ENCODE measurements around the gene PAPPA.
A peak's percentile ranks its signal among the peaks of the same experiment; 100 is the strongest.

The PAPPA gene

GRCh38 chr9:116232424-116233159, 79.0 kb downstream of the PAPPA start:
- DNase-seq, result no peak

DNA sequence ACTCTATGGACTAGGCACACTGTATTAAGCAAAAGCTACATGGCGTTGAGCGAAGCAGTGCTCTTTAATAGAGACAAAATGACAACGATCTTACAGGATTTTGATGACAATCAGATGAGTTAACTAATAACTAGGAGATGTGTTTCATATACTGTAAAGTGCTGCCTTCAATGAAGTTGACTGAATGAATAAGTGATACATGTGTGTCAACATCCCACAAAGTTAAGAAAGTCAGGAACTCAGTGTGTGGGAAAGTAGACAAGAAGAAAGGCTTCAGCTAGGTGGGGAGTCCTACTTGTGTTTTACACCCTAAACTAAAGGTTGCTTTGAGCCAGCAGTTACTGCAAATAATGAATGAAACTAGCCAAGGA, 79.6 kb downstream of the PAPPA start:
- no peak for DNase-seq

DNA sequence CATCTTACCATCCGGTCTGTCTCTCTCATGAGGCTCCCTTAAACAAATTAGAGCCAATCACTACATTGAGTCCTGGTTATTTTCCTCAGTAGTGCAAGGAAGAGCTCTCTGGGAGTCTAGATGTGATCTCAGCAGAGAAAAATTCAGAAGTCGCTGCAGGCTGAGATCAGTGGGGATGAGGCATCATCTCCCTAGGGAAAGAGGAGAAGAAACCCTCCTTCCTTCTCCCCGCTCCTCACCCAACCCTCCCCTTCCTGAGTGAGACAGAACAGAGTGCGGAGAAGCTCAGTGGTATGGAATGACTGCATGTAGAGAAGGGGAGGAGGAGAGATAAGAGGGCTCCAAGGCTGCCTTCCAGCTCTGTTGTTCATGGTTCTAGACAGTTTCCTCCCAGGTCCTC, 80.5 kb downstream of the PAPPA start:
- no peak for DNase-seq

DNA sequence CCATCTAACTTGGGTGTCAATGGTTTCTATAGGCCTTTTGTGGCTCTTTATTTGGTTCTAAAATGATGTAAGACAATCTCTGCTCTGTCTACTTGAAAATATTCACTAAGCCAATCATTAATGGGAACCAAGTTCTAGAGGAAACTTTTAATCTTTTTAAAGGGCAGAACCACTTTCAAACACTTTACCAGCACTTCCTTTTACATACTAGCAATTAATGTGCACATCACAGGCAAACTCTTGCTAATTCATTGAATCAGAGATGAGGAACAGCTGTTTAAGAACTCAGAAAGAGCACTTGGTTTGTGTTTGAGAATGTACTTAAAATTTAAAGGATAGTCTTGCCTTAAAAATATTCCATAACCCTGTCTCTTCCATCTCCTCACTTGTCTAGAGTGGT, 83.4 kb downstream of the PAPPA start:
- no peak for DNase-seq

DNA sequence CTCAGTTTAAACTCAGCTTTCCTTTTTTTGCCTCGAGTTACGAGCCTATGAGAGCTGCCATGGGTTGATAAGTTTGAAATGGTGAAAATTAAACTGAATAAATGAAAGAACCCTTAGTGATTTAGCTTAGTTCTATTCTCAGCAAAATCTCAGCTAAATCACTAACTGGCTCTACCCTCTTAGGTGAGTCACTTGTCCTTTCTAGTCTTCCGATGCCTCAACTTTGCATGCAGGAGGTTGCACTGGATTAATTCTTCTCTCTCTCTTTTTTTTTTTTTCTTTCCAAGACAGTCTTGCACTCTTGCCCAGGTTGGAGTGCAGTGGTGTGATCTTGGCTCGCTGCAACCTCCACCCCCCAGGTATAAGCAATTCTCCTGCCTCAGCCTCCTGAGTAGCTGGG, 83.9 kb downstream of the PAPPA start:
- DNase-seq, result no peak

DNA sequence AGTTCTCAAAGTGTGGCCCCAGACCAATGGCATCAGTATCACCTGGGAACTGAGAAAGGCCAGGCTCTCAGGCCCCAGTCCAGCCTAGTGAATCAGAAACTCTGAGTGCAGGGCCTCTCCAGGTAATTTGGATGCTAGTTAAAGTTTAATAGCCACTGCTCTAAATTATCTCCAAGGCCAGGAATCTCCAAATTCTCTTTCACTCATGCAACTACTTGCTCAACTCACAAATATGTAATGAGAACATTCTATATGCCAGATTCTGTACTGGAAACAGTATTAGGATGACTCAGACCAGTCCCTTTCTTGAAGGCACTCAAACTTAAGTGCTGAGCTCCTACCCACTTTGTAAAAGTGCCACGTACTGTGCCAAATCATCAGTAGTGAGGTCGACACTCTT, 84.6 kb downstream of the PAPPA start:
- no peak for DNase-seq

DNA sequence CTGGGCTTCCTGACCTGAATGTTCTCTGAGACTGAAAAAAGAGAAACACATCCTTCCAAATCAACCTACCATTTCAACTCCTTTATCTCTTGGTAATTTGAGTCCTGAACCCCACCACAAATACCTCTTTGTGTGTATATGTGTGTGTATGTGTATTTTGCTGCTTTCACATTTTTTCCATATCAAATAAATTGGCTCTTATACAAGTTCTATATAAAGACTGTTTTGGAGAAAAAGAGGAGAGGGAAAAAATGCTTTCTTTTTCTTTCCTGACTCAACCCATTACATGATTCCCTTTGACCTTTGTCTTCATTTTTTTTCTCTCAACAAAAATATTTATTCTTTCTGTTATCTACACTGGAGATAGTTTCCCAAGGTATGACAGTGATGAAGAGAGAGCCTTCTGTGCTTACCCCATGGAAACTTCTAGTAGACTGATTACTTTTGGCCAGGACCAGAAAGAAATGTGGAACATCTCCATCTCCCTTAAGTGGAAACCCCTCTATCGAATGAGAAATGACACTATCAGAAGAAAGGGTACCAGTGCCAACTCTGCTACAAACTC, 85.3 kb downstream of the PAPPA start:
- no peak for DNase-seq

DNA sequence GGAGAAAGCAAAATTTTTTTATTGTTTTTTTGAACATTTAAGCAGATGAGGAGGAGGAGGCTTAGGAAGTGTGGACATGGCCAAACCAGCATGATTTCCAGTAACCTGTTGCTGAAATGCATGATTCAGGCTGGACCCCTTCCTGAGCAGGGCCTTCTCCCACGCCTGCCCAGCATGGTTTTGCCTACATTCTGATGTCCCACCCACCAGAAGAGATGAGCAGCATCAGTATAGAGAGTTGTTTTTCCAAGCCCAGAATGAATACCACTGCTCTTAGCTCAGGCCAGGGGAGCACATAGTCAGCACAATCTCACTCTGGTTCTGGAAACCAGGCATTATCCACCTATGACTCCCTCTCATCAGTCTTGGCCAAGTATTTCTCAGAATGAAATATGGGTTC, 90.1 kb downstream of the PAPPA start:
- DNase-seq, result no peak

- no peak for DNase-seq
Measured at GRCh38 chr9:116247284-116247683, 93.7 kb downstream of the PAPPA start.

DNA sequence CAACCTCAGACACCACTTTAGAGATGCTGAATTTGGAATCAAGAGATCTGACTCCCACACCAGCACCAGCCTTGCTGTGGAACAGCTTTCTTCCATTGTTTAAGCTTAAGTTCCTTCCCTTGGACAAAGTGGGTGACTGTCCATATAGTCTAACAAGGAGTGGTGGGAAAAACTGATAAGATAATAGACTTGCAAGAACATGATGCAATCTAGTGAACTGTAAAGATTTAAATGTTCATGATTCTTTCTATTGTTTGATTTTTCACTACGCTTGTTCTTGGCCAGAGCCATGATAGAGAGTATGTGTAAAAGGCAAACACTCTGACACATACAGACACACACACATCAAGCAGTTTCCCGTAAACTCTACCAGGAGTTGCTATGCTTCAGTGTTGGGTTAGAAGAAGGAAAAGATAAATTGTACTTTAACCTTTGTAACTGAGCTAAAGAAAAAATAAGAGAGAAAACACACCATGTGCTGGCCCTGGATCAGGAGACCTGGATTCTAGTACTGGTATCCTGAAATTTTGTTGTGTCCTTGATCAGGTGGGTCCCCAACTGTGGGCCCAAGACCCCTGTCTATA, 94.3 kb downstream of the PAPPA start:
- no peak for DNase-seq

- DNase-seq, result no peak
Measured at GRCh38 chr9:116250891-116251290, 97.3 kb downstream of the PAPPA start.

GRCh38 chr9:116251366-116251765, 97.8 kb downstream of the PAPPA start:
- no peak for DNase-seq

DNA sequence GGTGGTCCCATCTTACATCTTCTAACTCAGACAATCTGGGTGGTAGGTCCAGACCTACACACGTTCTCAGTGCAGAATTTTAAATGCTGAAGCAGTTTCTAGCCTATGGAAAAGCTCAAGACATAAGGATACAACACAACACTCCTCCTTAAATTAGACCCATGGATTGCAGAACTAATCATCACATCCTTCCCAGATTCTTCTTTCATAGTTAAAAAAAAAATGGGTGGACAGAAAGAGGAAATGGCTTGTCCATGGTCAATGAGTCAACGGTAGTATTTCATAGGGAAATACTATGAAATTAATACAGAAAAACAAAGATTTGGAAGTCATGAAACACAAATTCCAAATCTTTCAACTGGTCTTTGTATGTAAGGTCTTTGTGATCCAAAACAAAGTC, 106.9 kb downstream of the PAPPA start:
- no peak for DNase-seq

DNA sequence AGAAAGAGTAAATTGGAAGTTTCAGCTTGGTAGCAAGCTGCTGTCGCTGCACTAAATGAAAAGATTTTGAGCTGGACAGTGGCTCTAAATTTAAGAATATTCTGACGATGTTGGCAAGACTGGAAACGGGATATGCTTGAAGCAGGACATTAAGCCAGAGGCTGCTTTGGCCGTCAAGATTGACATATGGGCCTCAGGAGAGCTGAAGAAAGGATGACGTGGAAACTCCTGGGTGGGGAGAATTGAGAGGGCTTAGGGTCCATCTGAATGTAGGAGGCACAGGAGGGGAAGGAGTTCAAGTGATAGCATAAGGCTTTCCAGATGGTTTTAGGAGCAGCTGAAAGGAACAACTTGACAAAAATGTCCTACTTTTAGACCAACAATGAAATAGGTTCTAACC, 108.9 kb downstream of the PAPPA start:
- no peak for DNase-seq

GRCh38 chr9:116264361-116264760, 110.8 kb downstream of the PAPPA start:
- DNase-seq, result no peak

GRCh38 chr9:116267021-116267420, 113.4 kb downstream of the PAPPA start:
- no peak for DNase-seq

DNA sequence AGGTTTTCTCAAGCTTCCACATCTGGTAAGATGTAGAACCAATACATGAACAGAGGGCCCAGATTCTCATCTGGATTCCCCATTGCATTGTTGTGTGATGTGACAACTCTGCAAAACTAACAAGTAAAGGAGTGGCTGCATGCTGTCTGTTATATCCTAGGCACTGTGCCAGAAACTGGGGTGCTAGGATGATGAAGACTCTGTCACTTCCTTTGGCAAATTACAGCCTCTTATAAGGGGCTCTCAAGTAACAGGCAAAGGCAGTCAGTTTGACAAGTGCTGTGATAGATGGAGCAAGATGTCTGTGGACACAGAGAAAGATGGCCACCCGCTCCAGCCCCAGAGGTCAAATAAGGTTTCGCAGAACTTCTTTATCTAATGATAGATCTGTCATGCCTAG, 115.7 kb downstream of the PAPPA start:
- peak; percentile 21 for DNase-seq

GRCh38 chr9:116270546-116270945, 117.0 kb downstream of the PAPPA start:
- DNase-seq, result no peak

DNA sequence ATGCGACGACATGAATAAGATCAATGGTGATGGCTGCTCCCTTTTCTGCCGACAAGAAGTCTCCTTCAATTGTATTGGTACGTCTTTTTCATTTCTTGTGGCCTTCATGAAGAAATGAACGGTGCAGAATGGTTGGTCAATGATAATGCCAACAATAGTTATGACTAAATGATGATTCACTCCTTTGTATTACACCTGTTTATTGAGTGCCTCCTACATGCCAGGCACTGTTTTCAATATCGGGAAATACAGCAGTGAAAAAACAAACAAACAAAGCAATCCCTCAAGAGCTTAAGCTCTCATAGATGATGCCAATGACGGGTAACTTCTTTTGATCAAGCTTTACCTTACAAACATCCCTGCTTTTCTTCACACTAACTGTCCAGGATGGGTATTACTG, 117.7 kb downstream of the PAPPA start:
- DNase-seq, result no peak

DNA sequence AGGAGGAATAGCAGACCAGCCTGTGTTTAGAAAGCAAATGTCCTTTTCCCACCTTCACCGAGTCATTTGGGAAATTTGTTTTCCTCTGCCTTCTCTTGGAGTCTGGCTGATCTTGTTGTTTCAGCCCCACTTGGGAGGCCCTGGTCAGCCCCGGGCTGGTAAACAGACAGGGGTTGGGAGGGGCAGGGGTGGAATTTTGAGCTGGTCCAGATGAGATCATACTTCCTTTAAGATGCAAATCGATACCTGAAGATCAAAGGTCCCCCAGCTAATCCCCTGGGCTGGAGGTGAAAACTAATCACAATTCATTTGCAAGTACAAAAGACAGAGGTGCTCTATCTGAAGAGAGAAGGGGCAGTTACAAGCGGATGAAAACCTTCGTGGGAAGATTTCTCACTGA, 118.4 kb downstream of the PAPPA start:
- DNase-seq, result no peak

DNA sequence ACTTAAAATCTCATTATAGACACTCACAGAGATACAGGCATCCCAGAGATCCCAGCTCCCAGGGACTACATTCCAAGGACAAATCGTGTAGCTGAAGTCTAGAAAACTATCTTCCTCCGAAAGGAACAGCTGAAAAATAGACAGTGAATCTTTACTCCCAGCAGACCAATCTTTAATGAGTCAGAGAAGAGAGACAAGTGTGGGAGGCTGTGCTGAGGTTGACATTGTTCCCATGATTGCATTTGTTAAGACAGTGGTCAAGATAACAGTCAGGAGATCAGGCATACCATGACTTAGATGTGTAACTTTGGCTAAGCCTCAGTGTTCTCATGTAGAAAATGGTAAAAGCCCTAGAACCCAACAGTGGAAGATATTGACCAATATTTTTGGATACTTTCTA, 120.7 kb downstream of the PAPPA start:
- DNase-seq, result no peak

DNA sequence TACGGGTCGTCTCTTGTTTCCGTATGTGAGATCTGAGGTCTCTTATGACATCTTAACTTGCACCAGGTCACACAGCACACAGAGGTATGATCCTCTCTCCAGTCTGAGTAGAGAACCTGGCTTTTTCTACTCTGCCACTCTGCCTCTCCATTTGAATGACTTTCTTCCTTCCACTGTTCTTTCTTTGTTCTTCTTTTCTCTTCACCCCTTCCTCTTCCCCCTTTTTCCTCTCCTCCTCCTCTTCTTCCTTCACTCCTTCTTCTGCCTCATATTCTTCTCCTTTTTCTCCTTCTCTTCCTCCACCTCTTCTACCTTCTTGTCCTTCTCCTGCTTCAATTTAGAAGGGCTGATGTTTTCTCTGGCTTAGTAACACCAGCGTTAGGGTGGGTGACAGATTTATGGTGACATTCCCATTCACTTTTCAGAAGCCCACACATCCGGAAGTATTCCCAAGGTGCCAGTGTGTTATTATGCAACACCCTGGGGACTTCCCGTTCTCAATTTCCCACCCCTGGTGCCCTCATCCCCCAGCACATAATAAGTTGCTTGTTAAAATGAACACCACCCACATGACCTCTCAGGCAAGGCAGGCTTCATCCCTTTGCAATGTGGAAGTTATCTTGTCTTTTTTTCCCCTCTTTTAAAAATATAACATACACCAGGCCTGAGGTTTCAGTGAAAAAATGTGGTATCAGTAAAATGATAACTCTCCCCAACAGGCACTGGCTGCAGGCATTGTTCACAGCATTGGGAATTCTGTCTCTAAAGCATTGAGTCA, 122.0 kb downstream of the PAPPA start:
- no peak for DNase-seq

- DNase-seq, result no peak
Measured at GRCh38 chr9:116276196-116276493, 122.6 kb downstream of the PAPPA start.

DNA sequence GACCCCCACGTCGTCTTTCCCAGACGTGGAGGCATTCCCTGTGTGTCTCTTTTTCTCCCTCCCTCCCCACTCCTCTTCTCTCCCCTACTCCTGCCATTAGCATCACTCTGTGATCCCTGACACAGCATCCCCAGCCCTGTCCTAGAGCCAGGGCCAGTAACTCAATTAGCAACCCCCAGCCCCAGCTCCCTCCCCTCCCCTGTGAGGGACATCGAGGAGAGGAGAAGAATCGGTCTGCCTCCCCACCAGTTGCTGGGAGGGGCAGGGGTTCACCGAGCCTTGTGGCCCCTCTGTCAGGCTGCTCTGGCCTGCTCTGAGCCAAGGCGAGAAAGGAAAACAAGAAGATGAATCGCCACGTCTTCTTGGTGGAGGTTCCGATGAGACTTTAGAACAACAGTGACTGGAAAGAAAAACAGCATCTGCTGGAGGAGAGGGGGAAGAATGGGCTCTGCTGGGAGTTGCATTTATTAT, 123.1 kb downstream of the PAPPA start:
- no peak for DNase-seq

Measured in COR-L47 (cell line).